K562 (cell line): ENCODE measurements around the gene WDR20. TPM values are rescaled to one million over a fixed set of nuclear protein-coding genes. Genes with fewer than 3 reads are reported as not detected.
A peak's percentile ranks its signal among the peaks of the same experiment; 100 is the strongest.

Source experiments
- ATAC-seq: fragments of 200-7000 bp; cut with Tn5 transposase; 3 replicates; pipeline ENCODE4 v1.9.1; 2020; ENCODE audit warnings: moderate library complexity
- BruUV-seq: library from RNA; stranded (reverse); fragments of 400-500 nt; replicated peaks from 2 replicates; lab custom pipeline; 2021; lab: Mats Ljungman, UMichigan
- CTCF ChIA-PET: fragments of 300-600 bp; formaldehyde crosslinking; extraction: SDS; loops from one replicate; lab custom pipeline; 2021; ENCODE audit warnings: low intra/inter-chr PET ratio; lab: Yijun Ruan, JAX
- POLR2A ChIA-PET: fragments of 300-600, 350-650 bp; sonication (Branson Sonifier 250); formaldehyde crosslinking; extraction: SDS; loops from one replicate; lab custom pipeline; 2021; ENCODE audit warnings: antibody characterized with exemption, inconsistent platforms; lab: Yijun Ruan, JAX
- DNase-seq, 4 experiments: peaks; one replicate each; pipeline versions ENCODE4 v3.0.0 to v3.0.0-alpha.2; 2011 to 2018; ENCODE audit warnings: low spot score in 3 of 4, mixed read lengths in 3 of 4; ENCODE audit errors: extremely low read depth in 1 of 4
- FAIRE-seq: peaks from 2 replicates; lab custom pipeline; 2011; peaks lifted over from hg19 to GRCh38; lab: Jason Lieb, UNC
- H2AFZ ChIP-seq: 2 replicates; pipeline ENCODE4 v1.6.0; 2011; ENCODE audit warnings: low read depth, low read length, control low read depth, inconsistent platforms
- H3K27ac ChIP-seq: fragments of 200-600 bp; 3 replicates; pipeline ENCODE4 v1.8.0; 2011; ENCODE audit warnings: low read depth, mild to moderate bottlenecking, control low read depth, inconsistent platforms, low read length, moderate library complexity, mixed read lengths; ENCODE audit errors: extremely low read depth
- H3K27me3 ChIP-seq, 2 experiments: fragments of 300-600 bp in 1 of 2; 2 replicates in 1 of 2; 3 replicates in 1 of 2; pipeline versions ENCODE4 v1.6.0 to v1.8.0; 2011; ENCODE audit warnings: inconsistent platforms in 2 of 2, low read length in 2 of 2, mild to moderate bottlenecking in 1 of 2, mixed read lengths in 1 of 2, moderate library complexity in 1 of 2; ENCODE audit not compliant: control insufficient read depth in 2 of 2, insufficient read depth in 2 of 2
- H3K36me3 ChIP-seq: fragments of 300-600 bp; 3 replicates; pipeline ENCODE4 v1.8.0; 2011; ENCODE audit warnings: mild to moderate bottlenecking, low read length, inconsistent platforms; ENCODE audit not compliant: control insufficient read depth, insufficient read depth
- H3K4me1 ChIP-seq, 2 experiments: fragments of 200-600 bp in 1 of 2; replicated peaks in 1 of 2; 2 replicates in 1 of 2; 3 replicates in 1 of 2; pipeline versions ENCODE4 v1.5.1 to v1.8.0; 2011; ENCODE audit warnings: inconsistent platforms in 2 of 2, low read length in 2 of 2, mild to moderate bottlenecking in 1 of 2, mixed read lengths in 1 of 2, moderate library complexity in 1 of 2; ENCODE audit not compliant: control insufficient read depth in 2 of 2, insufficient read depth in 2 of 2
- H3K4me2 ChIP-seq: 2 replicates; pipeline ENCODE4 v1.6.1; 2011; ENCODE audit warnings: low read length, control low read depth, inconsistent platforms, mixed read lengths; ENCODE audit not compliant: insufficient read depth
- H3K4me3 ChIP-seq: fragments of 200-600 bp; sonication (generic), shearing (Covaris generic); 2 replicates; pipeline ENCODE4 v1.5.1; 2016; ENCODE audit warnings: control low read depth, inconsistent platforms
- H3K79me2 ChIP-seq: fragments of 200-600 bp; 3 replicates; pipeline ENCODE4 v1.8.0; 2011; ENCODE audit warnings: low read length, inconsistent platforms; ENCODE audit not compliant: control insufficient read depth, insufficient read depth
- H3K9ac ChIP-seq, 2 experiments: 2 replicates each; pipeline versions ENCODE4 v1.6.0 to v1.6.1; 2011; ENCODE audit warnings: low read depth in 2 of 2, low read length in 2 of 2, control low read depth in 1 of 2, inconsistent platforms in 1 of 2, mild to moderate bottlenecking in 1 of 2, mixed read lengths in 1 of 2; ENCODE audit not compliant: insufficient read depth in 1 of 2
- H3K9me1 ChIP-seq: one replicate; pipeline ENCODE4 v1.6.0; 2011; ENCODE audit warnings: inconsistent platforms, mild to moderate bottlenecking, low read length, moderate library complexity; ENCODE audit not compliant: control insufficient read depth, insufficient read depth
- H3K9me3 ChIP-seq: replicated peaks from 2 replicates; pipeline ENCODE4 v1.5.1; 2011; ENCODE audit warnings: low read depth, low read length, inconsistent platforms; ENCODE audit not compliant: control insufficient read depth, insufficient read depth
- H4K20me1 ChIP-seq: replicated peaks from 2 replicates; pipeline ENCODE4 v1.6.1; 2011; ENCODE audit warnings: low read length, inconsistent platforms, mixed read lengths; ENCODE audit not compliant: control insufficient read depth, insufficient read depth
- BRD4 ChIP-seq: fragments of 200-600 bp; sonication (generic); IDR thresholded peaks from 2 replicates; pipeline ENCODE4 v1.6.1; 2017; ENCODE audit warnings: inconsistent platforms
- BRD9 ChIP-seq: fragments of 450-650 bp; IDR thresholded peaks from 2 replicates; pipeline ENCODE4 v1.6.1; 2018; ENCODE audit warnings: low read depth; ENCODE audit not compliant: partially characterized antibody
- DPF2 ChIP-seq: fragments of 450-650 bp; IDR thresholded peaks from 2 replicates; pipeline ENCODE4 v1.6.1; 2016
- ETS2 ChIP-seq: IDR thresholded peaks from 2 replicates; pipeline ENCODE4 v1.6.1; 2016; ENCODE audit warnings: borderline replicate concordance, missing genetic modification characterization, mild to moderate bottlenecking, moderate library complexity, missing compliant biosample characterization; ENCODE audit not compliant: poor library complexity, severe bottlenecking
- FOXK2 ChIP-seq, 2 experiments: fragments of 450-650 bp; IDR thresholded peaks in 1 of 2; conservative IDR thresholded peaks in 1 of 2; 2 replicates each; pipeline ENCODE4 v1.6.1; 2016; ENCODE audit warnings: low read depth in 2 of 2, mild to moderate bottlenecking in 1 of 2
- GTF2F1 ChIP-seq: IDR thresholded peaks from 2 replicates; pipeline ENCODE4 v1.6.1; 2011; ENCODE audit warnings: low read depth, low read length, improper control_type of control experiment
- HIVEP1 ChIP-seq: fragments of 250-450 bp; sonication (Bioruptor Pico); IDR thresholded peaks from 2 replicates; pipeline ENCODE4 v1.4.0; 2020; ENCODE audit warnings: mild to moderate bottlenecking
- MTF1 ChIP-seq: fragments of 250-450 bp; sonication (Bioruptor Pico); IDR thresholded peaks from 2 replicates; pipeline ENCODE4 v1.9.0; 2021; ENCODE audit warnings: moderate library complexity, mild to moderate bottlenecking, inconsistent platforms, borderline replicate concordance
- NCOR1 ChIP-seq: fragments of 450-650 bp; IDR thresholded peaks from 2 replicates; pipeline ENCODE4 v1.6.1; 2016; ENCODE audit warnings: mild to moderate bottlenecking, moderate library complexity
- NR3C1 ChIP-seq: sonication (generic); formaldehyde crosslinking; IDR thresholded peaks from 2 replicates; pipeline ENCODE4 v1.8.1; 2022; ENCODE audit warnings: missing genetic modification reagents
- PRPF4 ChIP-seq: fragments of 200-400 bp; formaldehyde crosslinking; IDR thresholded peaks from one replicate; pipeline ENCODE4 v1.6.1; 2017; ENCODE audit warnings: low read length, low read depth, mild to moderate bottlenecking; ENCODE audit not compliant: insufficient read depth, poor library complexity, severe bottlenecking
- SMC3 ChIP-seq: conservative IDR thresholded peaks from 2 replicates; pipeline ENCODE4 v1.6.1; 2011; ENCODE audit warnings: low read depth, low read length, improper control_type of control experiment; ENCODE audit not compliant: insufficient read depth
- TAL1 ChIP-seq: fragments of 450-650 bp; IDR thresholded peaks from 2 replicates; pipeline ENCODE4 v1.6.1; 2016; ENCODE audit warnings: mild to moderate bottlenecking
- THRA ChIP-seq: fragments of 450-650 bp; IDR thresholded peaks from 2 replicates; pipeline ENCODE4 v1.6.1; 2017; ENCODE audit warnings: mild to moderate bottlenecking, moderate library complexity
- ZBTB26 ChIP-seq: fragments of 450-650 bp; formaldehyde crosslinking; IDR thresholded peaks from 2 replicates; pipeline ENCODE4 v1.4.0; 2022; ENCODE audit warnings: missing genetic modification characterization
- ZNF277 ChIP-seq: fragments of 250-450 bp; sonication (Bioruptor Pico); IDR thresholded peaks from 2 replicates; pipeline ENCODE4 v1.8.0; 2022; ENCODE audit warnings: inconsistent platforms, mild to moderate bottlenecking, moderate library complexity, borderline replicate concordance
- WGBS: fragments of 100-300 bp; shearing (Covaris generic); methylation state at CpG from one replicate; pipeline ENCODE4 v1.1.6; 2016; ENCODE audit warnings: low coverage, mixed read lengths; ENCODE audit not compliant: insufficient coverage; ENCODE audit errors: missing lambda C conversion rate; 5-methylcytosine and 5-hydroxymethylcytosine counted together
- in situ Hi-C: fragments of 300-500 bp; cut with MboI; formaldehyde crosslinking; loops from 4 replicates; pipeline ENCODE4 v1.15.0; 2018; ENCODE audit warnings: inconsistent platforms, mixed read lengths
- intact Hi-C: fragments of 100-400 bp; cut with micrococcal nuclease; formaldehyde crosslinking; loops from 2 replicates; pipeline ENCODE4 v1.14.2; 2022
- polyA plus RNA-seq, 8 experiments: library from polyadenylated mRNA; depleted of rRNA in 4 of 8; stranded (reverse) in 5 of 8; unstranded in 3 of 8; fragments of >200 nt; fragmentation: Nextera tagmentation in 2 of 8; fragmentation: Illumina TruSeq in 1 of 8; extraction: Ambion mirVana in 2 of 8; extraction: Trizol in 1 of 8; gene quantifications; 2 replicates each; pipeline versions ENCODE4 v1.2.1 to v1.2.3, GENCODE V29; 2011 to 2014; ENCODE audit warnings: inconsistent platforms in 1 of 8, missing spikeins in 1 of 8
- total RNA-seq, 7 experiments: library from RNA; depleted of rRNA in 6 of 7; stranded (reverse); fragments of >200 nt in 6 of 7; fragmentation: Illumina TruSeq in 2 of 7; extraction: Trizol in 2 of 7; gene quantifications; 2 replicates each; pipeline versions ENCODE4 v1.2.1 to v1.2.3, GENCODE V29; 2011 to 2021; ENCODE audit warnings: low replicate concordance in 1 of 7

WDR20 gene
- total and polyA plus RNA-seq, 9 of the 15 experiments (the other 6 are each of a cell fraction or from before 2014, with no cell fraction given), result 7.0 to 15.3 (median 11.8) TPM

GRCh38 chr14:102248121-102248520, 108.4 kb downstream of the WDR20 start:
- Histone ChIP-seq H3K27me3 (no peaks in the 10 kb centered on the region), H3K9me1 (no peaks in the 10 kb centered on the region), H3K27ac (no peak overlapping the region), H3K9me3 (no peaks in the 10 kb centered on the region), H4K20me1 (no peaks in the 10 kb centered on the region), H3K36me3 (no peaks in the 10 kb centered on the region), H3K4me3 (no peak overlapping the region), H3K4me2 (no peak overlapping the region; the same call in 1 of the 2 replicates), H3K79me2 (no peaks in the 10 kb centered on the region), H2AFZ (0 out of 2 replicates have a peak overlapping the region, but pooled peaks have one; percentile 55), H3K9ac (no peak overlapping the region; a peak in 1 of 4 replicates), H3K4me1 (peaks cover 6 to 11% of the 10 kb centered on the region in 2 experiments; a peak in 4 of 5 replicates)
- ChIA-PET CTCF (no interaction called here), POLR2A (no interaction called here)
- BruUV-seq, result no TSS peak
- ATAC-seq (peak; percentile 53), DNase-seq (peak in 1 of 4 experiments; percentile 62), FAIRE-seq (no peak)
- 8% methylated on average over 7 of the region's 8 CpGs for WGBS
- in situ Hi-C loops, result no loop called here
- intact Hi-C loops, result no loop called here
- no peak for TF ChIP-seq ZNF277
- no peak for TF ChIP-seq MTF1 (CRISPR knock-in tag)
- no peak for TF ChIP-seq GTF2F1
- peak; percentile 8; the same call in 1 of the 2 replicates for TF ChIP-seq TAL1
- no peak for TF ChIP-seq ZBTB26
- TF ChIP-seq BRD9, result no peak
- TF ChIP-seq DPF2, result peak; percentile 39; the same call in 1 of the 2 replicates
- TF ChIP-seq THRA, result no peak
- no peak for TF ChIP-seq ETS2 (tag)
- TF ChIP-seq BRD4, result no peak
- no peak for TF ChIP-seq HIVEP1
- no peak for TF ChIP-seq PRPF4
- TF ChIP-seq FOXK2 (conservative IDR thresholded peaks at IDR 0.05 in 1 of 2, IDR thresholded peaks at IDR 0.05 in 1 of 2; ENCODE audit: low read depth in 2 of 2), result no peak
- no peak for TF ChIP-seq NR3C1 (CRISPR knock-in tag)
- peak; percentile 15; the same call in 1 of the 2 replicates for TF ChIP-seq NCOR1
- no peak for TF ChIP-seq SMC3
